GM13977 (cell line): ENCODE measurements around the gene GPR143.
"Not testable (repeated sequence)": the region's sequence is repeated elsewhere in the genome, so short reads cannot be mapped to it uniquely, and the experiment has no call there.

Experiments
- DNase-seq: peaks from one replicate; pipeline ENCODE4 v3.0.0; 2012; ENCODE audit warnings: low spot score
- in situ Hi-C: fragments of 300-500 bp; cut with MboI; formaldehyde crosslinking; loops from one replicate; pipeline ENCODE4 v1.12.0; 2022; ENCODE audit warnings: low sequenced_read_pairs, low pct_unique_long_range_greater_than_20kb, mixed read lengths, inconsistent platforms; ENCODE audit not compliant: unreplicated experiment
- TF ChIP-seq, protein P1 (sequence below): IDR thresholded peaks from 2 replicates; pipeline ENCODE4 v1.5.1; 2012; ENCODE audit warnings: mild to moderate bottlenecking, control low read depth; ENCODE audit not compliant: insufficient read depth; ENCODE audit errors: extremely low read depth, missing control alignments

Gene GPR143

DNA sequence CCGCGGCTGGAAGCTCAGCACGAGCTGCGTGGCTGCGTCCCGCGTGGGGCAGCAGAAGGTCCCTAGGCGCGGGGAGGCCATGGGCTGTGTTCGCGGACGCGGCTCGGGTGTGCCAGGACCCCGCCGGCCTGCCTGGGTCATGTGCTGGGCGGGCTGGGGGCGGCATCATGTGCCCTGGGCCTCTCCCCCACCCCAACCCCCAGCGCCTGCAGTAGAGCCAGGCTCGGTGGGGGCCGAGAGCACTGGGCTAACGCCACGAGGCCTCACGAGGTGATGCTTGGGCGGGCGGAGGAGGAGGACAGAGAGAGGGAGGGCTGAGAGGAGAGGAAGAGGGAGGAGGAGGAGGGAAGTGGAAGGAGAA lies at the start of gene GPR143:
Gene GPR143 (minus strand): TSS at position 111 of the 361 bp plus-strand sequence. CDS start 30 bp downstream, at position 81.
- no peak for DNase-seq
- in situ Hi-C loops, result no loop called here
- TF ChIP-seq, protein P1, sequence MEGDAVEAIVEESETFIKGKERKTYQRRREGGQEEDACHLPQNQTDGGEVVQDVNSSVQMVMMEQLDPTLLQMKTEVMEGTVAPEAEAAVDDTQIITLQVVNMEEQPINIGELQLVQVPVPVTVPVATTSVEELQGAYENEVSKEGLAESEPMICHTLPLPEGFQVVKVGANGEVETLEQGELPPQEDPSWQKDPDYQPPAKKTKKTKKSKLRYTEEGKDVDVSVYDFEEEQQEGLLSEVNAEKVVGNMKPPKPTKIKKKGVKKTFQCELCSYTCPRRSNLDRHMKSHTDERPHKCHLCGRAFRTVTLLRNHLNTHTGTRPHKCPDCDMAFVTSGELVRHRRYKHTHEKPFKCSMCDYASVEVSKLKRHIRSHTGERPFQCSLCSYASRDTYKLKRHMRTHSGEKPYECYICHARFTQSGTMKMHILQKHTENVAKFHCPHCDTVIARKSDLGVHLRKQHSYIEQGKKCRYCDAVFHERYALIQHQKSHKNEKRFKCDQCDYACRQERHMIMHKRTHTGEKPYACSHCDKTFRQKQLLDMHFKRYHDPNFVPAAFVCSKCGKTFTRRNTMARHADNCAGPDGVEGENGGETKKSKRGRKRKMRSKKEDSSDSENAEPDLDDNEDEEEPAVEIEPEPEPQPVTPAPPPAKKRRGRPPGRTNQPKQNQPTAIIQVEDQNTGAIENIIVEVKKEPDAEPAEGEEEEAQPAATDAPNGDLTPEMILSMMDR, result no peak

DNA sequence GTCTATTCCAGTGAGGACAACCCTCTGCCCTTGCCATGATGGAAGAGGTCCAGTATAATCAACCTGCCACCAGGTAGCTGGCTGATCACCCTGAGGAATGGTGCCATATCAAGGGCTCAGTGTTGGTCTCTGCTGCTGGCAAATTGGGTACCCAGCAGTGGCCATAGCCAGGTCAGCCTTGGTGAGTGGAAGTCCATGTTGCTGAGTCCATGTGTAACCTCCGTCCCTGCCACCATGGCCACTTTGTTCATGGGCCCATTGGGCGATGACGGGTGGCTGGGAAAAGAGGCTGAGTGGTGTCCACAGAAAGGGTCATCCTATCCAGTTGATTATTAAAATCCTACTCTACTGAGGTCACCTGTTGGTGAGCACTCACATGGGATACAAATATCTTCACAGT lies 45.4 kb upstream of the GPR143 start:
- in situ Hi-C loops, DNase-seq: not testable (repeated sequence)

DNA sequence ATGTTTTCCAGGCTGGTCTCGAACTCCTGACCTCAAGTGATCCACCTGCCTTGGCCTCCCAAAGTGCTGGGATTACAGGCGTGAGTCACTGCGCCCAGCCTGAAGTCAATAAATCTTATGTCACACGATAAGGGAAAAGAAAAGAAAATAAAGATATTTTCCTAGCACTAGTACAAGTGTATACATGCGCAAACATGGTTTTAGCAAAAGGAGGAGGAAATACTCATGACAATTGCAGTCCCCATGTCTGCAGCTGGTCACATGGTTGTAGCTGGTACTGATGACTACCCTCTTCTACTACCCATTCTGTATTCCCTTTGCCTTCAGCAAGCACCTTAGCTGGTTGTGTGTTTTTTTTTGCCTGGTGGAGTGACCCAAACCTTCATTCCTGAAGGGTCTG lies 44.2 kb upstream of the GPR143 start:
- in situ Hi-C loops, result not testable (repeated sequence)

DNA sequence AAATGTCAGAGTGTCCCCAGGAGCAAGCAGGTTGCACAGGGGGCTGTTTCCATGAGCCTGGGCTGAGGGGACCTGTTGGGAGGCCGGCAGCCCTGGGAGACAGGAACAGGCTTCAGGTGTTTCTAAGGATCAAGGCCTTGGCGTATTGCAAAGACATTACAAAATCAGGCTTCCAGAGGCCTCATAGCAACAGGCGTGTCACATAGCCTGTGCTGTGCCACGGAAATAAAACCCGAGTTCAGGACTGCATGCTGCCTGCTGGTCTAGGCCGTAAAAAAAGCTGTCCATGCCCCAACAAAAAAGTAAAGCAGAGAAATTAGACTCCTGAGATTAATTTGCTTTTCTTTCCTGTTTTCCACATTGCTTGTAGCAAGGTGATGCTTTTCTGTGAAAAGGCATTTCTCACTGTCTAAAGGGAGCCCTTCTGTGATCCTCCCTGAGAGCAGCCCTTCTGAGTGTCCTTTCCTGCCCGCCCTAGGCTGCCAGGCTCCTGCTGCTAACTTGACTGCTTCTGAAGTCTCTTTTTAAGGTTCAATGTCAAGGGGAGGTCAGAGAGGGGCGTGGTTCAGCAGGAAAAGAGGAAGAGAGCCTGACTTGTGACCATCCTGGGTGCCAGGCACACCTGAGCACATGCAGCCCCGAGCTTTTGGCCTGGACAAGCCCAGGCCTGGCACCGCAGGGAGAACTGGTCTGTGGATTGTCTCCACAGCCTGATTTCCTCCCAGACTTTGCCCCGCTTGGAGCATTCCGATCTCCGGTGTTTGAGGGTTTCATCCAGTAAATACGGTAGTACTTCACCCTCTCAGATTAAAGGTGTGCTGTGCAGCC lies 41.9 kb upstream of the GPR143 start:
- in situ Hi-C loops, result no loop called here
- TF ChIP-seq, protein P1, result no peak
- no peak for DNase-seq

More for the DNA sequence above, 44.2 kb upstream of the GPR143 start:
- not testable (repeated sequence) for DNase-seq

DNA sequence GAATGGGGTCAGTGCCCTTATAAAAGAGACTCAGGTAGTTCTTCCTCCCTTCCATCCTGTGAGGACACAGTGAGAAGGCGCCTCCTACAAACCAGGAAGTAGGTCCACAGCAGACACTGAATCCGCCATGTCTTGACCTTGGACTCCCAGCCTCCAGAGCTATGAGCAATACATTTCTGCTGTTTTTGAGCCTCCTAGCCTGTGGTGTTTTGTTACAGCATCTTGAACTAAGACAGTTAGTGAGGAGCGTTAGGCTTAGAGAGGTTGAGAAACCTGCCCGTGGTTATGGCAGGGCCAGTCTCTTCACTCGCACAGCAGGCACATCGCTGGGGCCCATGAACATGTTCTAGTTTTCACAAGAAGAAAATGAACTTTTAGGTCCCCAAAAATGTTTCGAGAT lies 40.3 kb upstream of the GPR143 start:
- DNase-seq, result no peak
- TF ChIP-seq, protein P1, result no peak
- in situ Hi-C loops, result no loop called here

DNA sequence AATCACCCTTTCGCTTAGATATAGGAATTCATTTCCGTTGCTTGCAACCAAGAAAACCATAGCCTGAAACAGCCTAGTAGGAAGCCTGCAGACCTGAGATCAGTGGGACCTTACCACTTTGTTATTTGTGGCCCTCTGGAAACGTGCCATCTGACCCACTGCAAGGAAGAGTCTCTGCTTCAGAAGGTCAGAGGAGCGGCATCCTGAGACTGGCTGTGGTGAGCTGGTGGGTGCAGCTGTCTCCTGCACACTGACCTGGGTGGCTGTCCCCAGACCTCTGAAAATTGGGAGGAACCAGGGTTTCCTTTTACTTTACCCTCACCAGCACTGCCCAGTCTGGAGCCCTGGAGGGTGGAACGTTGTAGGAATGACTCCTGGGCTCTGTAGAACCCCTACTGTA lies 38.8 kb upstream of the GPR143 start:
- no peak for DNase-seq
- TF ChIP-seq, protein P1, result no peak
- in situ Hi-C loops, result no loop called here

DNA sequence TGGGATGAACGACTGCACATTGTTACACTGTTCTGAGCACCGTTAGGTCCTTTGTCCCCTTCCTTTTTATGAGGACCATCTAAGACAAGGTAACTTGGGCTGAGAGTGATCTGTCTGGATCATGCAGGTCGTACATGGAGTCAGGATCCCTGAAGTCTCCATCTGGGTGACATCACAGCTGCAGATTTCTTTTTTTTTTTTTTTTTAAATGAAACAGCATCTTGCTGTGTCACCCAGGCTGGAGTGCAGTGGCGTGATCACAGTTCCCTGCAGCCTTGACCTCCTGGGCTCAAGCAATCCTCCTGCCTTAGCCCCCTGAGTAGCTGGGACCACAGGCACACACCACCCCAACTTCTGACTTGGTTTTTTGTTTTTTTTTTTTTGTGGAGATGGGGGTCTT lies 37.1 kb upstream of the GPR143 start:
- in situ Hi-C loops, result no loop called here
- DNase-seq, result no peak
- TF ChIP-seq, protein P1, result no peak
